OCI-LY1 (cell line): ENCODE measurements around the gene UNC13C.

Source experiments
- H2AFZ ChIP-seq: fragments of 200-600 bp; sonication (generic), shearing (Covaris generic); 2 replicates; pipeline ENCODE4 v1.6.0; 2014; ENCODE audit warnings: antibody characterized with exemption, mild to moderate bottlenecking, low read length
- H3F3A ChIP-seq: fragments of 200-600 bp; sonication (generic), shearing (Covaris generic); 2 replicates; pipeline ENCODE4 v1.6.0; 2014; ENCODE audit warnings: mild to moderate bottlenecking, antibody characterized with exemption, low read length, moderate library complexity; ENCODE audit not compliant: insufficient read depth
- H3K27ac ChIP-seq: fragments of 200-600 bp; sonication (generic); 2 replicates; pipeline ENCODE4 v1.5.1; 2014; ENCODE audit warnings: low read length, mixed run types, mild to moderate bottlenecking, low read depth; ENCODE audit not compliant: poor library complexity, severe bottlenecking
- H3K27me3 ChIP-seq: fragments of 200-600 bp; sonication (generic); 2 replicates; pipeline ENCODE4 v1.6.0; 2014; ENCODE audit warnings: antibody characterized with exemption, mild to moderate bottlenecking, low read length, moderate library complexity; ENCODE audit not compliant: insufficient read depth
- H3K36me3 ChIP-seq: fragments of 200-600 bp; sonication (generic); 2 replicates; pipeline ENCODE4 v1.6.1; 2014; ENCODE audit warnings: mild to moderate bottlenecking, antibody characterized with exemption, low read length, moderate library complexity, mixed read lengths; ENCODE audit not compliant: insufficient read depth
- H3K4me1 ChIP-seq: fragments of 200-600 bp; sonication (generic); 2 replicates; pipeline ENCODE4 v1.5.1; 2014; ENCODE audit warnings: mild to moderate bottlenecking, low read length, moderate library complexity; ENCODE audit not compliant: insufficient read depth, severe bottlenecking
- H3K4me2 ChIP-seq: fragments of 200-600 bp; sonication (generic), shearing (Covaris generic); 2 replicates; pipeline ENCODE4 v1.6.1; 2014; ENCODE audit warnings: low read length
- H3K4me3 ChIP-seq: fragments of 200-600 bp; sonication (generic); 2 replicates; pipeline ENCODE4 v1.5.1; 2014; ENCODE audit warnings: low read length, low read depth, mild to moderate bottlenecking, mixed read lengths; ENCODE audit not compliant: poor library complexity, severe bottlenecking
- H3K79me2 ChIP-seq: fragments of 200-600 bp; shearing (Covaris generic); 2 replicates; pipeline ENCODE4 v1.6.1; 2016; ENCODE audit warnings: mixed run types, low read length, mixed read lengths; ENCODE audit not compliant: insufficient read depth
- H3K9ac ChIP-seq: fragments of 200-600 bp; sonication (generic), shearing (Covaris generic); 2 replicates; pipeline ENCODE4 v1.6.1; 2014; ENCODE audit warnings: mild to moderate bottlenecking, low read length, mixed read lengths
- H3K9me2 ChIP-seq: fragments of 200-600 bp; sonication (generic), shearing (Covaris generic); 2 replicates; pipeline ENCODE4 v1.6.1; 2014; ENCODE audit warnings: low read depth, mild to moderate bottlenecking, low read length, mixed read lengths
- H3K9me3 ChIP-seq: fragments of 200-600 bp; shearing (Covaris generic); 2 replicates; pipeline ENCODE4 v1.6.1; 2014; ENCODE audit warnings: low read length, mixed read lengths
- H4K20me1 ChIP-seq: fragments of 200-600 bp; sonication (generic), shearing (Covaris generic); 2 replicates; pipeline ENCODE4 v1.6.0; 2016; ENCODE audit warnings: mild to moderate bottlenecking, low read length; ENCODE audit not compliant: insufficient read depth
- CTCF ChIP-seq: fragments of 200-600 bp; sonication (generic), shearing (Covaris generic); IDR thresholded peaks from 2 replicates; pipeline ENCODE4 v1.5.1; 2017; ENCODE audit warnings: mild to moderate bottlenecking, antibody characterized with exemption, low read length, moderate library complexity, mixed read lengths
- EZH2 ChIP-seq: fragments of 200-600 bp; sonication (generic), shearing (Covaris generic); IDR thresholded peaks from 2 replicates; pipeline ENCODE4 v1.8.0; 2017; ENCODE audit warnings: borderline replicate concordance, mixed run types, mild to moderate bottlenecking, antibody characterized with exemption, low read length, moderate library complexity, mixed read lengths

UNC13C gene

DNA sequence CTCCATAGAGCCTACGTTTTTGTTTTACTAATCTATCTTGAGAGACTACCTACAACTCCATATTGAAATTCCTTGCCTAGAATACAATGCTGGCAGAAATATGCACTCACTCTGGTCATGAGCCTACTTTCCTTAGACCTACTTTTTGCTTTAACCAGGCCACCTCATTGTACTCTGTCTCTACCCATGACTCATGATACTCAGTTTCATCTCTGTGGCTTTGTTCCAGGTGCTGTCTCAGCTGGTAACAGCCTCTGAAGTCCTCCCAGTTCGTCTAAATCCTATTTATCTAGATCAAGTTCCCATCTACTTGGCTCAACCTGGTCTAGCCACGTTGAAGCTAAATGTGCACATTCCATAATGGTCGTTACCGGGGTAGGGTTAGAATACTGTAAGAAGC, 682.1 kb downstream of the UNC13C start:
- Histone ChIP-seq H3K79me2 (no peaks in the 10 kb centered on the region), H3K4me1 (no peaks in the 10 kb centered on the region), H3K9ac (no peak overlapping the region), H3K9me2 (no peaks in the 10 kb centered on the region), H3K4me2 (no peak overlapping the region), H2AFZ (no peak overlapping the region), H4K20me1 (no peaks in the 10 kb centered on the region), H3K36me3 (no peaks in the 10 kb centered on the region), H3K27ac (no peak overlapping the region), H3K27me3 (no peaks in the 10 kb centered on the region), H3K9me3 (no peaks in the 10 kb centered on the region), H3F3A (no peaks in the 10 kb centered on the region), H3K4me3 (no peak overlapping the region)
- TF ChIP-seq CTCF (no peak), EZH2 (no peak)

- Histone ChIP-seq H3K27ac (no peak overlapping the region), H3K9me2 (no peaks in the 10 kb centered on the region), H3K4me2 (no peak overlapping the region), H3K9ac (no peak overlapping the region), H4K20me1 (no peaks in the 10 kb centered on the region), H3K9me3 (no peaks in the 10 kb centered on the region), H3K4me3 (no peak overlapping the region), H3K79me2 (no peaks in the 10 kb centered on the region), H2AFZ (no peak overlapping the region), H3F3A (no peaks in the 10 kb centered on the region), H3K4me1 (no peaks in the 10 kb centered on the region), H3K36me3 (no peaks in the 10 kb centered on the region), H3K27me3 (no peaks in the 10 kb centered on the region)
- TF ChIP-seq CTCF, result no peak
- TF ChIP-seq EZH2, result no peak
These were observed 697.0 kb downstream of the UNC13C start for GRCh38 chr15:54675241-54675640.

- Histone ChIP-seq H3K9ac (no peak overlapping the region), H3K4me1 (no peaks in the 10 kb centered on the region), H3F3A (no peaks in the 10 kb centered on the region), H2AFZ (no peak overlapping the region), H3K36me3 (no peaks in the 10 kb centered on the region), H3K4me3 (no peak overlapping the region), H3K9me2 (no peaks in the 10 kb centered on the region), H3K79me2 (no peaks in the 10 kb centered on the region), H3K4me2 (no peak overlapping the region), H4K20me1 (no peaks in the 10 kb centered on the region), H3K9me3 (no peaks in the 10 kb centered on the region; the same call in 1 of the 2 replicates), H3K27me3 (no peaks in the 10 kb centered on the region), H3K27ac (no peak overlapping the region)
- TF ChIP-seq EZH2, result no peak
- TF ChIP-seq CTCF, result no peak
These were observed 703.3 kb downstream of the UNC13C start for GRCh38 chr15:54681584-54681983.
